OCI-LY3 (cell line): ENCODE data around the gene L3MBTL1.
A peak's percentile ranks its signal among the peaks of the same experiment; 100 is the strongest.

Experiments used
- H2AFZ ChIP-seq: fragments of 200-600, 300-600 bp; shearing (Covaris generic); 2 replicates; pipeline ENCODE4 v1.6.0; 2014; ENCODE audit warnings: antibody characterized with exemption, low read depth, low read length
- H3K27ac ChIP-seq: fragments of 200-600, 300-600 bp; sonication (generic); 2 replicates; pipeline ENCODE4 v1.5.1; 2014; ENCODE audit warnings: mild to moderate bottlenecking, low read length, moderate library complexity, mixed read lengths
- H3K27me3 ChIP-seq: fragments of 200-600, 300-600 bp; sonication (generic); 2 replicates; pipeline ENCODE4 v1.6.1; 2014; ENCODE audit warnings: low read depth, low read length, mixed read lengths
- H3K36me3 ChIP-seq: fragments of 200-600, 300-600 bp; sonication (generic); replicated peaks from 2 replicates; pipeline ENCODE3; 2014; ENCODE audit warnings: low read depth, low read length, mixed read lengths
- H3K4me1 ChIP-seq: fragments of 300-600, 200-600 bp; sonication (generic); 2 replicates; pipeline ENCODE4 v1.6.1; 2014; ENCODE audit warnings: low read length, mixed read lengths
- H3K4me2 ChIP-seq: fragments of 200-600, 300-600 bp; sonication (generic); 2 replicates; pipeline ENCODE4 v1.6.1; 2014; ENCODE audit warnings: low read length, mixed read lengths
- H3K4me3 ChIP-seq: fragments of 300-600, 200-600 bp; sonication (generic); 2 replicates; pipeline ENCODE4 v1.5.1; 2014; ENCODE audit warnings: antibody characterized with exemption, mild to moderate bottlenecking, low read length, moderate library complexity
- H3K79me2 ChIP-seq: fragments of 300-600, 200-600 bp; shearing (Covaris generic); 2 replicates; pipeline ENCODE4 v1.6.1; 2014; ENCODE audit warnings: mild to moderate bottlenecking, low read length, mixed read lengths
- H3K9ac ChIP-seq: fragments of 300-600, 200-600 bp; shearing (Covaris generic); 2 replicates; pipeline ENCODE4 v1.6.0; 2014; ENCODE audit warnings: mild to moderate bottlenecking, low read length, moderate library complexity
- H3K9me3 ChIP-seq: fragments of 200-600, 300-600 bp; shearing (Covaris generic); 2 replicates; pipeline ENCODE4 v1.6.1; 2014; ENCODE audit warnings: low read length, mixed read lengths; ENCODE audit not compliant: insufficient read depth
- H4K20me1 ChIP-seq: fragments of 200-600, 300-600 bp; sonication (generic); 2 replicates; pipeline ENCODE4 v1.6.1; 2016; ENCODE audit warnings: low read length, mixed read lengths; ENCODE audit not compliant: insufficient read depth
- CTCF ChIP-seq: fragments of 200-600, 300-600 bp; sonication (generic); IDR thresholded peaks from 2 replicates; pipeline ENCODE4 v1.5.1; 2014; ENCODE audit warnings: antibody characterized with exemption, low read length, low read depth
- EZH2phosphoT487 ChIP-seq: fragments of 200-600 bp; shearing (Covaris generic); IDR thresholded peaks from 2 replicates; pipeline ENCODE4 v1.6.1; 2018; ENCODE audit warnings: antibody characterized with exemption, mixed run types, low read depth

L3MBTL1 gene

GRCh38 chr20:43536041-43536816 lies 28.7 kb downstream of the L3MBTL1 start:
- no peak overlapping the region for H2AFZ ChIP-seq
- no peak overlapping the region for H3K27ac ChIP-seq
- H3K27me3 ChIP-seq, result no peaks in the 10 kb centered on the region
- TF ChIP-seq EZH2phosphoT487 (no peak), CTCF (no peak)
- no peaks in the 10 kb centered on the region for H3K79me2 ChIP-seq
- no peak overlapping the region for H3K4me3 ChIP-seq
- H3K4me2 ChIP-seq, result no peak overlapping the region
- no peaks in the 10 kb centered on the region for H3K9me3 ChIP-seq
- no peak overlapping the region for H3K9ac ChIP-seq
- H3K36me3 ChIP-seq, result no peaks in the 10 kb centered on the region
- H3K4me1 ChIP-seq, result peaks cover 4% of the 10 kb centered on the region; the same call in 1 of the 2 replicates
- H4K20me1 ChIP-seq, result no peaks in the 10 kb centered on the region

DNA sequence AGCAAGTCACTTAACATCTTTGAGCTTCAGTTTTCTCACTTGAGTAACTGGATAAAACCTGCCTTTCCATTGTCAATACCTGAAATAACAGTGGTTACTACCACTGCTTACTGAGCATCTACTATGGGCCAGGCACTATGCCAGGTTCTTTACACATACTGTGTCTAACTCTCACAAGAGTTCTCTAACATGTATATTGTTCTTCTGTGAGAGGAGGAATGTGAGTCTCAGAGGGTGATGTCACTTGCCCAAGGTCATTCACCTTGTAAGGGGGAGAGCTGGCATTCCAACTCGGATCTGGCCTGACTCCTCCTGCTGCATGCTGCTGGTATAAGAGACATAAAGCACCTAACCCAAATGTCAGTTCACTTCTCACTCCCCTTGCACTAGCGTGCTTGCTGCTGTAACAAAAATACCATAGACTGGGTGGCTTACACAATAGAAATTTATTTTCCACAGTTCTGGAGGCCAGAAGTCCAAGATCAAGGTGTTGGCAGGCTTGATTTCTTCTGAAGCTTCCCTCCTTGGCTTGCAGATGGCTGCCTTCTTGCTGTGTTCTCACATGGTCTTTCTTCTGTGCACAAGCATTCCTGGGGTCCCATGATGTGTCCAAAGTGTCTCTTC lies 29.4 kb downstream of the L3MBTL1 start:
- H3K9me3 ChIP-seq, result no peaks in the 10 kb centered on the region
- no peak overlapping the region for H3K9ac ChIP-seq
- no peak overlapping the region for H3K27ac ChIP-seq
- no peaks in the 10 kb centered on the region for H3K79me2 ChIP-seq
- TF ChIP-seq CTCF (no peak), EZH2phosphoT487 (no peak)
- H3K27me3 ChIP-seq, result no peaks in the 10 kb centered on the region
- H3K4me1 ChIP-seq, result peaks cover 4% of the 10 kb centered on the region; the same call in 1 of the 2 replicates
- no peak overlapping the region for H3K4me2 ChIP-seq
- H4K20me1 ChIP-seq, result no peaks in the 10 kb centered on the region
- H2AFZ ChIP-seq, result no peak overlapping the region
- H3K36me3 ChIP-seq, result no peaks in the 10 kb centered on the region
- H3K4me3 ChIP-seq, result no peak overlapping the region

DNA sequence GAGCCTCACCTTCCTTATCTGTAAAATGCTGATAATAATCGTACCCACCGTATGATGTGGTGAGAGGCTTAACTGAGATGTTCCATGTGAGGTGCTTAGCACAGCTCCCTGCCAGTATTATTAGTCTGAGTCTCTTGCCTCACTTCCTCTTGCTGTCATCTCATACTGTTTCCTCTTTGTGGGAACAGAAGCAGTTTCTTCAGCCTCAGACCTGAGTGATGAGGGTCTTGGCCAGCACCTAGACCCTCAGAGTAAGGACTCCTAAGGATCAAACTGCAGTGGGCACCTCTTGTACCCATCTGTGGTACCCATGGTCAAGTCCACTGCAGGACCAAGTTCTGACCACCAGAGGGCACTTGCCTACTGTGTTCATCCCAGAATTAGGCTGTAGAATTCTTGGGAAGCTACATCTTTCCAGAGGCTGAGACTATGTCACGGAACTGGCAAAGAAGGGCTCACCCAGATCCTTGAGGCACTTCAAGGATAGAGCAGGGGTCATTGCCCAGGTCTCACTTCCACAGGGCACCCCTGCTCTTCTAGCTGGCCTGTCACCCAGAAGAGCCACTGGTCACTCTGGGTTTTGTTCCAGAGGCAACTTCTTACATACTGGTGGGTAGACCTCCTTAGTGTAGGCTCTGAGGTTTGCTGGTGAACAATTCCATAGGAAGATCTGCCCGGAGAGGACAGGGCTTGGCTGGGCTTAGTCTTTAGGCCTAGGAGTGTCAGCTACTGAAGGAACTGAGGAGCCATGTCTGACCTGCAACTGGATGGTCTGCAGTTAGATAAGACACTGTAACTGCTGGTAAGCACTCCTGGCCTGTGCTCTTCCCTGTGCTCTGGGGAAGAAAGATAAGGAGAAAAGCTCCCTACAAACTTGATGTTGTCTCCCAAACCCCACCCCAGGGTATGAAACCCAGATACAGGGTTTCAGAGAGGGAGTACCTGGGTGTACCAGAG lies 30.7 kb downstream of the L3MBTL1 start:
- no peak overlapping the region for H3K4me3 ChIP-seq
- no peak overlapping the region for H3K4me2 ChIP-seq
- H3K4me1 ChIP-seq, result peaks cover 4% of the 10 kb centered on the region; the same call in 1 of the 2 replicates
- no peaks in the 10 kb centered on the region for H3K79me2 ChIP-seq
- no peaks in the 10 kb centered on the region for H4K20me1 ChIP-seq
- no peak overlapping the region for H2AFZ ChIP-seq
- no peaks in the 10 kb centered on the region for H3K9me3 ChIP-seq
- H3K9ac ChIP-seq, result no peak overlapping the region
- no peaks in the 10 kb centered on the region for H3K36me3 ChIP-seq
- TF ChIP-seq CTCF, result peak; percentile 100
- TF ChIP-seq EZH2phosphoT487, result no peak
- no peak overlapping the region for H3K27ac ChIP-seq
- H3K27me3 ChIP-seq, result no peaks in the 10 kb centered on the region
